SU-DHL-6 (cell line): ENCODE results near the gene SLC14A1.
"Not testable (repeated sequence)": the region's sequence is repeated elsewhere in the genome, so short reads cannot be mapped to it uniquely, and the experiment has no call there.

Experiments used
- H2AFZ ChIP-seq: fragments of 200-600 bp; sonication (generic); 2 replicates; pipeline ENCODE4 v1.6.1; 2014; ENCODE audit warnings: low read depth, mild to moderate bottlenecking, moderate library complexity, mixed read lengths, antibody characterized with exemption, low read length; ENCODE audit not compliant: severe bottlenecking
- H3F3A ChIP-seq: fragments of 200-600 bp; shearing (Covaris generic); 2 replicates; pipeline ENCODE4 v1.6.0; 2016; ENCODE audit warnings: antibody characterized with exemption, mild to moderate bottlenecking; ENCODE audit not compliant: insufficient read depth
- H3K27ac ChIP-seq: fragments of 200-600 bp; sonication (generic); 2 replicates; pipeline ENCODE4 v1.5.1; 2016; ENCODE audit warnings: low read depth, mild to moderate bottlenecking, low read length, moderate library complexity, mixed read lengths
- H3K27me3 ChIP-seq: fragments of 200-600 bp; sonication (generic), shearing (Covaris generic); 2 replicates; pipeline ENCODE4 v1.6.0; 2014; ENCODE audit warnings: mild to moderate bottlenecking, low read length
- H3K36me3 ChIP-seq: fragments of 200-600 bp; sonication (generic); 2 replicates; pipeline ENCODE4 v1.6.1; 2014; ENCODE audit warnings: mild to moderate bottlenecking, low read length, mixed read lengths
- H3K4me2 ChIP-seq: fragments of 300-600, 200-600 bp; shearing (Covaris generic), sonication (generic); 2 replicates; pipeline ENCODE4 v1.6.0; 2014; ENCODE audit warnings: low read length, low read depth, mild to moderate bottlenecking; ENCODE audit not compliant: poor library complexity, severe bottlenecking
- H3K4me3 ChIP-seq: fragments of 200-600 bp; sonication (generic); 2 replicates; pipeline ENCODE4 v1.5.1; 2014; ENCODE audit warnings: antibody characterized with exemption, low read length, mild to moderate bottlenecking, mixed read lengths; ENCODE audit not compliant: insufficient read depth, poor library complexity, severe bottlenecking
- H3K79me2 ChIP-seq: fragments of 200-600 bp; sonication (generic); 2 replicates; pipeline ENCODE4 v1.6.1; 2014; ENCODE audit warnings: mild to moderate bottlenecking, low read length, moderate library complexity; ENCODE audit not compliant: insufficient read depth
- H3K9ac ChIP-seq: fragments of 200-600 bp; sonication (generic); 2 replicates; pipeline ENCODE4 v1.7.0; 2014; ENCODE audit warnings: mild to moderate bottlenecking, low read length
- H3K9me2 ChIP-seq: fragments of 200-600 bp; sonication (generic); replicated peaks from 2 replicates; pipeline ENCODE4 v1.6.1; 2014; ENCODE audit warnings: low read length; ENCODE audit not compliant: insufficient read depth
- H3K9me3 ChIP-seq: fragments of 200-600 bp; sonication (generic); 2 replicates; pipeline ENCODE4 v1.6.1; 2014; ENCODE audit warnings: low read length, mixed read lengths; ENCODE audit not compliant: insufficient read depth
- H4K20me1 ChIP-seq: fragments of 200-600 bp; sonication (generic); 2 replicates; pipeline ENCODE4 v1.6.1; 2014; ENCODE audit warnings: low read depth, mild to moderate bottlenecking, antibody characterized with exemption, low read length, moderate library complexity, mixed read lengths
- CTCF ChIP-seq: fragments of 200-600 bp; sonication (generic); IDR thresholded peaks from one replicate; pipeline ENCODE4 v1.5.1; 2017; ENCODE audit warnings: antibody characterized with exemption, mild to moderate bottlenecking, low read length, moderate library complexity; ENCODE audit not compliant: insufficient read depth, poor library complexity, severe bottlenecking
- EZH2phosphoT487 ChIP-seq: fragments of 200-600 bp; sonication (generic), shearing (Covaris generic); conservative IDR thresholded peaks from 2 replicates; pipeline ENCODE4 v1.6.1; 2018; ENCODE audit warnings: mild to moderate bottlenecking, antibody characterized with exemption, low read length, moderate library complexity, mixed read lengths

The SLC14A1 gene

GRCh38 chr18:45753286-45753685 lies 29.3 kb downstream of the SLC14A1 start:
- no peak overlapping the region for H3K9ac ChIP-seq
- no peaks in the 10 kb centered on the region for H4K20me1 ChIP-seq
- H3K27me3 ChIP-seq: no peaks in the 10 kb centered on the region
- no peak overlapping the region for H3K27ac ChIP-seq
- no peaks in the 10 kb centered on the region for H3K9me2 ChIP-seq
- no peaks in the 10 kb centered on the region for H3F3A ChIP-seq
- H3K4me3 ChIP-seq: no peak overlapping the region
- H3K9me3 ChIP-seq: no peaks in the 10 kb centered on the region
- no peak overlapping the region for H3K4me2 ChIP-seq
- H3K36me3 ChIP-seq: no peaks in the 10 kb centered on the region
- no peak overlapping the region for H2AFZ ChIP-seq
- no peaks in the 10 kb centered on the region for H3K79me2 ChIP-seq
- no peak for TF ChIP-seq EZH2phosphoT487

GRCh38 chr18:45755934-45756333 lies 32.0 kb downstream of the SLC14A1 start:
- TF ChIP-seq EZH2phosphoT487 (no peak), CTCF (no peak)
- Histone ChIP-seq H3F3A (no peaks in the 10 kb centered on the region), H3K27me3 (no peaks in the 10 kb centered on the region), H3K4me2 (no peak overlapping the region), H3K36me3 (no peaks in the 10 kb centered on the region), H3K9ac (no peak overlapping the region), H3K9me2 (no peaks in the 10 kb centered on the region), H3K9me3 (no peaks in the 10 kb centered on the region), H2AFZ (no peak overlapping the region), H3K4me3 (no peak overlapping the region), H4K20me1 (no peaks in the 10 kb centered on the region), H3K79me2 (no peaks in the 10 kb centered on the region), H3K27ac (no peak overlapping the region)

GRCh38 chr18:45757005-45757404 lies 33.0 kb downstream of the SLC14A1 start:
- TF ChIP-seq CTCF (no peak), EZH2phosphoT487 (no peak)
- Histone ChIP-seq H3K9me3 (no peaks in the 10 kb centered on the region), H3K4me3 (no peak overlapping the region), H4K20me1 (no peaks in the 10 kb centered on the region), H3K27me3 (no peaks in the 10 kb centered on the region), H2AFZ (no peak overlapping the region), H3K9ac (no peak overlapping the region), H3K36me3 (no peaks in the 10 kb centered on the region), H3K9me2 (no peaks in the 10 kb centered on the region), H3F3A (no peaks in the 10 kb centered on the region), H3K27ac (no peak overlapping the region), H3K79me2 (no peaks in the 10 kb centered on the region), H3K4me2 (no peak overlapping the region)

DNA sequence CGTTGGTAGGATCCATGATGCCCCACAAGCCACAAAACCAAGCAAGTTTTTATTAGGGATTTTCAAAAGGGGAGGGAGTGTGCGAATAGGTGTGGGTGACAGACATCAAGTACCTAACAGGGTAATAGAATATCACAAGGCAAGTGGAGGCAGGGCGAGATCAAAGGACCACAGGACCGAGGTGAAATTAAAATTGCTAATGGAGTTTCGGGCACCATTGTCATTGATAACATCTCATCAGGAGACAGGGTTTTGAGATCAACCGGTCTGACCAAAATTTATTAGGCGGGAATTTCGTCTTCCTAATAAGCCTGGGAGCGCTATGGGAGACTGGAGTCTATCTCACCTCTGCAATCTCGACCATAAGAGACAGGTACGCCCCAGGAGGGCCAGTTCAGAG lies 33.7 kb downstream of the SLC14A1 start:
- H3K27me3 ChIP-seq, H3K9me2 ChIP-seq, H2AFZ ChIP-seq, H3K4me3 ChIP-seq, H3K27ac ChIP-seq, H3K79me2 ChIP-seq, H3K4me2 ChIP-seq, H3K36me3 ChIP-seq, H3F3A ChIP-seq, H3K9me3 ChIP-seq, H3K9ac ChIP-seq, H4K20me1 ChIP-seq: not testable (repeated sequence)
